Spinal cord (tissue), 10 donors: ENCODE data around the gene TK2. TPM values are rescaled to one million over a fixed set of nuclear protein-coding genes. Genes with fewer than 3 reads are reported as not detected.

Experiments used
- DNase-seq, 6 donors: peaks; one replicate each; pipeline versions ENCODE4 v3.0.0 to v3.0.0-alpha.2; 2013 to 2015; ENCODE audit warnings: low spot score in 6 of 6, low read depth in 4 of 6
- H3K27ac ChIP-seq: one replicate; pipeline ENCODE4 v1.5.1; 2013; ENCODE audit warnings: low read depth, low read length, control low read depth
- H3K27me3 ChIP-seq: one replicate; pipeline ENCODE4 v1.6.1; 2013; ENCODE audit warnings: low read length; ENCODE audit not compliant: control insufficient read depth, insufficient read depth
- H3K36me3 ChIP-seq: one replicate; pipeline ENCODE4 v1.6.1; 2013; ENCODE audit warnings: low read length; ENCODE audit not compliant: control insufficient read depth, insufficient read depth
- H3K4me1 ChIP-seq: one replicate; pipeline ENCODE4 v1.6.1; 2013; ENCODE audit warnings: low read length; ENCODE audit not compliant: control insufficient read depth, insufficient read depth
- H3K4me3 ChIP-seq: one replicate; pipeline ENCODE4 v1.5.1; 2013; ENCODE audit warnings: low read depth, low read length, control low read depth
- H3K9me3 ChIP-seq: one replicate; pipeline ENCODE4 v1.6.1; 2013; ENCODE audit warnings: low read length; ENCODE audit not compliant: control insufficient read depth, insufficient read depth
- WGBS: methylation state at CpG from one replicate; pipeline ENCODE4 v1.1.5; 2013; ENCODE audit warnings: missing lambda C conversion rate; ENCODE audit not compliant: insufficient coverage; 5-methylcytosine and 5-hydroxymethylcytosine counted together
- polyA plus RNA-seq, 2 donors: library from polyadenylated mRNA; unstranded; fragments of 120-200 nt; gene quantifications; one replicate each; pipeline ENCODE4 v1.2.1, GENCODE V29; 2013; ENCODE audit not compliant: insufficient read length in 2 of 2
- total RNA-seq, 2 donors: library from RNA; depleted of rRNA in 1 of 2; stranded (reverse); fragments of 120-200 nt in 1 of 2; fragments of >200 nt in 1 of 2; gene quantifications; one replicate each; pipeline versions ENCODE4 v1.2.3 to v1.2.4, GENCODE V29; 2013 to 2014
- donor health status: healthy.

Gene TK2
- total and polyA plus RNA-seq, 4 donors = 32.6 to 42.8 (median 38.2) TPM

- Histone ChIP-seq H3K27ac (peak overlapping the region; percentile 96), H3K4me1 (peaks cover 45% of the 10 kb centered on the region), H3K9me3 (no peaks in the 10 kb centered on the region), H3K4me3 (no peak overlapping the region), H3K27me3 (no peaks in the 10 kb centered on the region), H3K36me3 (peaks cover 16% of the 10 kb centered on the region)
- peak in 2 of 6 donors; percentile 15 to 32 for DNase-seq
- no CpG with 5 or more reads among the region's 6 CpGs for WGBS
Measured at GRCh38 chr16:66551348-66551759, 1.4 kb upstream of the TK2 start.

- peak overlapping the region; percentile 95 for H3K27ac ChIP-seq
- no CpG with 5 or more reads among the region's 9 CpGs for WGBS
- no peaks in the 10 kb centered on the region for H3K9me3 ChIP-seq
- no peaks in the 10 kb centered on the region for H3K27me3 ChIP-seq
- H3K4me3 ChIP-seq = peak overlapping the region; percentile 85
- DNase-seq = no peak
- peaks cover 45% of the 10 kb centered on the region for H3K4me1 ChIP-seq
- H3K36me3 ChIP-seq = peaks cover 22% of the 10 kb centered on the region
Measured at GRCh38 chr16:66548868-66549267, 1.1 kb downstream of the TK2 start.

- 84% methylated on average over 4 of the region's 4 CpGs for WGBS
- Histone ChIP-seq H3K27ac (no peak overlapping the region), H3K27me3 (no peaks in the 10 kb centered on the region), H3K4me1 (peaks cover 43% of the 10 kb centered on the region), H3K36me3 (peaks cover 29% of the 10 kb centered on the region), H3K4me3 (no peak overlapping the region), H3K9me3 (no peaks in the 10 kb centered on the region)
- DNase-seq = no peak
Measured at GRCh38 chr16:66548068-66548467, 1.9 kb downstream of the TK2 start.

GRCh38 chr16:66547101-66547989, 2.6 kb downstream of the TK2 start:
- WGBS = 93% methylated on average over 5 of the region's 5 CpGs

GRCh38 chr16:66544016-66544757, 5.7 kb downstream of the TK2 start:
- Histone ChIP-seq H3K4me3 (no peak overlapping the region), H3K27ac (no peak overlapping the region), H3K27me3 (no peaks in the 10 kb centered on the region), H3K36me3 (peaks cover 40% of the 10 kb centered on the region), H3K4me1 (peaks cover 13% of the 10 kb centered on the region), H3K9me3 (no peaks in the 10 kb centered on the region)
- 44% methylated on average over 3 of the region's 7 CpGs for WGBS
- no peak for DNase-seq

More at GRCh38 chr16:66547101-66547989, 2.6 kb downstream of the TK2 start:
- no peak overlapping the region for H3K4me3 ChIP-seq
- H3K27me3 ChIP-seq = no peaks in the 10 kb centered on the region
- no peaks in the 10 kb centered on the region for H3K9me3 ChIP-seq
- no peak for DNase-seq
- H3K36me3 ChIP-seq = peaks cover 33% of the 10 kb centered on the region
- H3K27ac ChIP-seq = no peak overlapping the region
- H3K4me1 ChIP-seq = peaks cover 35% of the 10 kb centered on the region

GRCh38 chr16:66543541-66543940, 6.4 kb downstream of the TK2 start:
- H3K27ac ChIP-seq = no peak overlapping the region
- H3K4me3 ChIP-seq = no peak overlapping the region
- WGBS = 74% methylated on average over 5 of the region's 6 CpGs
- H3K9me3 ChIP-seq = no peaks in the 10 kb centered on the region
- DNase-seq = no peak
- H3K36me3 ChIP-seq = peaks cover 43% of the 10 kb centered on the region
- H3K4me1 ChIP-seq = peaks cover 9% of the 10 kb centered on the region
- H3K27me3 ChIP-seq = no peaks in the 10 kb centered on the region

- Histone ChIP-seq H3K9me3 (no peaks in the 10 kb centered on the region), H3K27me3 (no peaks in the 10 kb centered on the region), H3K36me3 (peaks cover 41% of the 10 kb centered on the region), H3K27ac (no peak overlapping the region), H3K4me1 (no peaks in the 10 kb centered on the region), H3K4me3 (no peak overlapping the region)
- no peak for DNase-seq
- WGBS = 83% methylated on average over 1 of the region's 3 CpGs
Measured at GRCh38 chr16:66542396-66542795, 7.5 kb downstream of the TK2 start.

GRCh38 chr16:66541388-66542355, 8.2 kb downstream of the TK2 start:
- Histone ChIP-seq H3K27me3 (no peaks in the 10 kb centered on the region), H3K27ac (no peak overlapping the region), H3K36me3 (peaks cover 43% of the 10 kb centered on the region), H3K4me1 (no peaks in the 10 kb centered on the region), H3K4me3 (no peak overlapping the region), H3K9me3 (no peaks in the 10 kb centered on the region)
- WGBS = 78% methylated on average over 15 of the region's 18 CpGs
- DNase-seq = no peak
